Aorta (tissue), 5 donors: ENCODE data around the gene AVPR2. TPM values are rescaled to one million over a fixed set of nuclear protein-coding genes. Genes with fewer than 3 reads are reported as not detected.

Source experiments
- ATAC-seq: fragments of 200-7000 bp; cut with Tn5 transposase; one replicate; pipeline ENCODE4 v1.9.1; 2022; ENCODE audit warnings: moderate library complexity; ENCODE audit not compliant: low FRiP score
- DNase-seq, 2 donors: peaks; one replicate each; pipeline ENCODE4 v3.0.0-alpha.2; 2020
- H3K27ac ChIP-seq, 2 donors: one replicate each; pipeline ENCODE4 v1.5.1; 2013; ENCODE audit warnings: low read length in 2 of 2, mild to moderate bottlenecking in 2 of 2, moderate library complexity in 2 of 2, control low read depth in 1 of 2, inconsistent platforms in 1 of 2, low read depth in 1 of 2
- H3K27me3 ChIP-seq, 2 donors: one replicate each; pipeline ENCODE4 v1.6.1; 2013; ENCODE audit warnings: control low read depth in 1 of 2, low read length in 1 of 2, mild to moderate bottlenecking in 1 of 2, moderate library complexity in 1 of 2; ENCODE audit not compliant: insufficient read depth in 2 of 2, control insufficient read depth in 1 of 2
- H3K36me3 ChIP-seq, 2 donors: one replicate each; pipeline ENCODE4 v1.6.1; 2013; ENCODE audit warnings: control low read depth in 1 of 2, low read length in 1 of 2, mild to moderate bottlenecking in 1 of 2; ENCODE audit not compliant: insufficient read depth in 2 of 2, control insufficient read depth in 1 of 2
- H3K4me1 ChIP-seq, 2 donors: one replicate each; pipeline ENCODE4 v1.6.1; 2013; ENCODE audit warnings: low read length in 2 of 2, control low read depth in 1 of 2, mild to moderate bottlenecking in 1 of 2, moderate library complexity in 1 of 2; ENCODE audit not compliant: insufficient read depth in 2 of 2, control insufficient read depth in 1 of 2
- H3K4me3 ChIP-seq, 2 donors: one replicate each; pipeline ENCODE4 v1.5.1; 2013; ENCODE audit warnings: low read length in 2 of 2, control low read depth in 1 of 2, mild to moderate bottlenecking in 1 of 2
- H3K9me3 ChIP-seq: one replicate; pipeline ENCODE4 v1.6.1; 2013; ENCODE audit warnings: mild to moderate bottlenecking, low read length; ENCODE audit not compliant: control insufficient read depth
- WGBS, 2 donors: extraction: QIAGEN DNeasy Blood & Tissue Kit; methylation state at CpG; one replicate each; pipeline ENCODE4 v1.1.7; 2013; 5-methylcytosine and 5-hydroxymethylcytosine counted together
- intact Hi-C, 2 donors: fragments of 100-400 bp; cut with DNase I; formaldehyde crosslinking; loops; one replicate each; pipeline versions ENCODE4 v1.14.2 to v1.15.0; 2022
- polyA plus RNA-seq, 2 donors: library from polyadenylated mRNA; stranded (reverse); fragments of 200-250 nt; gene quantifications; one replicate each; pipeline ENCODE4 v1.2.3, GENCODE V29; 2013
- total RNA-seq, 2 donors: library from RNA; stranded (reverse); fragmentation: NEBNext Ultra II Directional; extraction: Animal tissue kit (Norgen Biotek cat#: 25700); gene quantifications; one replicate each; pipeline ENCODE4 v1.2.1, GENCODE V29; 2021
- donor health status: healthy with polysubstance abuse.
- donor health status: Bipolar disorder and iron deficiency.
- donor health status: DM: no; HTN: no; CAD: no.
- donor health status: DM: no; HTN: no; CAD: no.
- donor health status: DM: yes; HTN: yes; CAD: no.

AVPR2 gene
- total and polyA plus RNA-seq, 4 donors, result 0.23 to 4.6 (median 3.0) TPM; not detected in 1

DNA sequence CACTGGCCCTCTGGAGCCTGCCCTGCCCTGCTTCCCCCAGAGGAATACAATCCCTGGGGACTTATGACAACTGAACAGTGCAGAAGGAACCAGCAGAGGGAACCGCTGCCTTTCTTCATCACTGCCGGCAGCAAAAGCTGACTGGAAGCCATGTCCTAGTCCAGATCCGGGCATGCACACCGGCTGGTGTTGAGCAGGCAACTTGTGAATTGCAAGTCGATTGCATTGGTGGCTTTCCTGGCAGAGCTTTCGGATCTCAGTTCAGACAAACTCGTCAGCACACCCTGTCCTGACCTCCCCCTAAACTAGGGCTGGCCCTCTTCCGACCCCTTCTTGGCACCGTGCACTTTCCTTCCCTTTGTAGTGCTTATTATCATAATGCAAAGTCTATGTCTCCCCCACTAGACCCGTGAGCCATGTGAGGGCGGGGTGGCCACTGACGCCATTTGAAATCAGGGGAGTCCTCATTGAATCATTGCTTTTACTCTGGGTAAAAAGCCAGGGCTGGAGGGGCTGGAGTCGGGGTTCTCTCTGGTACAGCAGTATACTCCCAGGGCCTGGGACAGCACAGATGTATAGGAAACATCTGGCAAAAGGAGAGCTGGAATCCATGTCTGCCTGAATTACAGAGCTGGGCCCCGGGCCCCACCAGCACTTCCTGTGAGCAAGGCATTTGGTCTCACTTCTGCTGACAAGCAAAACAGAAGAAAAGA lies 19.8 kb downstream of the AVPR2 start:
- H3K4me3 ChIP-seq, result no peak overlapping the region

DNA sequence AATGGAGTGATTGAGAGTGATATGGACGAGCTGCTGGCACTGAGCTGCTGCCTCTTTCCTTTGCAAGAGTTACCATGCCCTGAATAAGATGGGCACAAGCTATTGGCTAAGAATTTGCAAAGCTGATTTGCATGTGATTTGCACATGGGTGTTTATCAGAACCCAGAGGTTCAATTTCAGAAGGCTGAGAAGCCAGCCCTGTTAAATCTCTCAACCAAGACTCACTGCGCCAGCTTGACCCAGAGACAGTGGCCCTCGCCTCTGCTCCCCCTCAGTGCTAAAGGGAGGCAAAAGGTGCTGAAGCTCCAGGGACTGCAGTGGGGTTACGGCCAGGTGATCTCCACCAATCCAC lies 20.9 kb downstream of the AVPR2 start:
- 78 to 85% methylated on average over 4 of the region's 4 CpGs for WGBS, 2 donors
- DNase-seq (no peak), ATAC-seq (no peak)
- no peaks in the 10 kb centered on the region for H3K9me3 ChIP-seq
- no peaks in the 10 kb centered on the region for H3K36me3 ChIP-seq
- H3K4me1 ChIP-seq, result no peaks in the 10 kb centered on the region
- H3K27ac ChIP-seq, result no peak overlapping the region
- H3K4me3 ChIP-seq, result no peak overlapping the region
- intact Hi-C loops, result no loop called here
- no peaks in the 10 kb centered on the region for H3K27me3 ChIP-seq

More for the DNA sequence above, 19.8 kb downstream of the AVPR2 start:
- no peaks in the 10 kb centered on the region for H3K9me3 ChIP-seq
- no peaks in the 10 kb centered on the region for H3K27me3 ChIP-seq
- H3K4me1 ChIP-seq, result no peaks in the 10 kb centered on the region
- H3K27ac ChIP-seq, result no peak overlapping the region
- WGBS, 2 donors, result 36 to 46% methylated on average over 14 of the region's 14 CpGs
- ATAC-seq (no peak), DNase-seq (no peak)
- no peaks in the 10 kb centered on the region for H3K36me3 ChIP-seq
- intact Hi-C loops, result no loop called here

DNA sequence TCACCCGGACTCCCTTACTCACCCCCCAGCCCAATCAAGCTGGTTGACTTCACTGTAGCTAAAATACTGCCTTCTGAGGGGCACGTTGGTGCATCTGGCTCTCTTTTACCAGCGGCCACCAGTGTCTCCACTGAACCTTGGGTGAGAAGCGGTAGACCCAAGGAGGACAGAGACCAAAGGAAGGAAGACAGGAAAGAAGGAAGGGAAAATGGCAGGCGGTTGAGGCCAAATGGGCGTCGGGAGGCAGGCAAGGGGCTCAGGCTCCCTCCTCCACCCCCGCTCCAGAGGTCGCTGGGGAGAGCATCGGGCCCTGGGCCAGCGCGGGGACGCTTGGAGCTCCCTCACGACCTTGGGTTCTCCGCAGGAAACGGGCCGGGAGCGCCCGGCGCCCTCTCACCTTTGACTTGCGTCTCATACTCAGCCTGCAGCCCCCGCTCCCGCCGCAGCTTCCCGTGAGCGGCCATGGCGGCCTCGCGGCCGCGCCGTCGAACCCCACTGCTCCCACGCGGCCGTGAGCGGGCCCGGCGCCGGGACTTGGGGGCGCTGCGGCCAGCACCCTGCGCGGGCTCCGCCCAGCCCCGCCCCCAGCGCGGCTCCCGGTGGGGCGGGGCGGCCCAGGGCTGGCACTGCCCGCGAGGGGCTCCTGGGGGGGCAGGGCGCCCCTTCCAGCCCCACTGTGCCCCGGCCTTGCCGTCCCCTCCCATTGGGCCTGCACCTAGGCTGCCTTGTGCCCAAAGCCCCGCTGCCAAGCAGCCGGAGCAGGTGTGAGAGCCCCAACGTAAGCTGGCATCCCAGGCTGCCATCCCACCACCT lies 21.5 kb downstream of the AVPR2 start, which contains the start of gene ARHGAP4:
TSS of gene ARHGAP4 (minus strand) at position 526 of the 813 bp plus-strand sequence. CDS start at position 464, 62 bp downstream.
- Histone ChIP-seq H3K27me3 (no peaks in the 10 kb centered on the region), H3K4me1 (no peaks in the 10 kb centered on the region), H3K27ac (peak within 1 kb of the TSS in 1 of 2 donors; percentile 2), H3K9me3 (no peaks in the 10 kb centered on the region), H3K36me3 (no peaks in the 10 kb centered on the region), H3K4me3 (no peak within 1 kb of the TSS)
- intact Hi-C loops, result no loop called here
- no peak for ATAC-seq
- no peak for DNase-seq
- WGBS, 2 donors, result 22 to 38% methylated on average over 36 to 59 of the region's 59 CpGs

DNA sequence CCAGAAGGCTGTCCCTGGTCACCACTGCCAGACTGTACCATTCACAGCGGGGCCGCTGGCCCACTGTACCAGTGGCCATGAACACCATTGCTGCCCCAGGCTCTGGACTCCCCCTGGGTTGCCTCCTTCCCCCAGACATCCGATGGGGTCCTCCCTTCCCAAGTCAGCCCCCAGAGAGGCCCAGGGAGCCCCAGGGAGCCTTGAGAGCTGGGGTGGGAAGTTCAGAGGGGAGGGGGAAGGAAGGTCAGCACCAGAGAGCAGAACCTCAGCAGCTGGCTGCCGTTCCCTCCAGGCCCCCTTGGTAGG lies 22.0 kb downstream of the AVPR2 start:
- Histone ChIP-seq H3K36me3 (no peaks in the 10 kb centered on the region), H3K4me1 (no peaks in the 10 kb centered on the region), H3K27me3 (no peaks in the 10 kb centered on the region), H3K9me3 (no peaks in the 10 kb centered on the region), H3K27ac (no peak overlapping the region), H3K4me3 (no peak overlapping the region)
- DNase-seq, result no peak
- 38 to 46% methylated on average over 4 of the region's 4 CpGs for WGBS, 2 donors
- intact Hi-C loops, result no loop called here
- no peak for ATAC-seq

DNA sequence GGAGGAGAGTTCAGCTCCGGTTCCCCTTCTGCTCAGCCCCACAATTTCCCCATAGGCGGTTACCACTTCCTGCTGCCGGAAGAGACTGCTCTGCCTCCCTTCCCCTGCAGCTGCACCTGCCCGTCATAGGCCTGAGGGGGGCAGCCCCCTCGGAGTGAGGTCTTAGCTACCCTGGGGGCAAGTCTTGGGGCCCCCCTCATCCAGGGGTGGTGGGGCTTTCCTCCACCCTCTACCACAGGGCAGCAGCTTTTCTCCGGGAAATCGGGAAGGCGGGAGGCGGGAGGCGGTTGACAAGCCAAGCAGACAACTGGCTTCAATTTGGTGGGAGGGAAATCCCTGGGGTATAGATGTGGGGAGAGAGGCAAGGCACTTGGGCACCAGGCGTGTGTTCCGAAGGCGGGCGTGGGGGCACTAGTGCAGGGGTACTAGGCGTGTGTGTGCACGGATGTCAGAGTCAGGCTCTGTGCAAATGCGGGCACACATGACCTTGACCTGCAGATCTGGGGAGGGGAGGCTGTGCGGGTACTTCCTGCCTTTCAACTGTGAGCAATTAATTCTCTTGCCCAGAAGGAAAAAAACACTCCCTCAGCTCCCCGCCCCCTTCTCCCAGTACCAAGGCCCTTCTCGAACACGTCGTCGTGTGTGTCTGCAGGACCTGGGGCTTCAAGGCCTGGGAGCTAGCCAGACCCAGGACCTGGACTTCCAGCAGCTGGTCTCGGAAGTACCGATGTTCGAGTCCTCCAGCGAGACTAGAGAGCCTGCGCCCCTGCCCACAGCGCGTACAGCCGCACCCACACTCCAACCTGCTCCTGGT lies 22.6 kb downstream of the AVPR2 start:
- Histone ChIP-seq H3K36me3 (no peaks in the 10 kb centered on the region), H3K27ac (peak overlapping the region in 1 of 2 donors; percentile 88), H3K4me3 (peak overlapping the region in 1 of 2 donors; percentile 43), H3K27me3 (no peaks in the 10 kb centered on the region), H3K4me1 (no peaks in the 10 kb centered on the region), H3K9me3 (no peaks in the 10 kb centered on the region)
- peak in 1 of 2 donors; percentile 85 for DNase-seq
- intact Hi-C loops, result no loop called here
- peak; percentile 3 for ATAC-seq
- 5 to 31% methylated on average over 29 to 31 of the region's 31 CpGs for WGBS, 2 donors

DNA sequence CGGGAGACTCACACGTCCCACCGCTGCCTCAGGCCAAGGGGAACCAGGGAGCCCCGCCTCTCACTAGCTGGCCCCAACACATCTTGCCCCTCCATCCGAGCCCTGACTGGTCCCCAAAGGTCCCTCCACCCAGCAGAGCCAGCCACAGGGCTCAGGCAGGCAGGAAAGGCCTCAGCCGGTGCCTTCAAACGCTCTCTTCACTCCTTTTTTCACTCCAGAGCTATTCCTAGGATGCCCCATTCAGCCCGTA lies 23.1 kb downstream of the AVPR2 start:
- intact Hi-C loops, result no loop called here
- WGBS, 2 donors, result 0 to 8% methylated on average over 7 to 8 of the region's 8 CpGs
- no peaks in the 10 kb centered on the region for H3K9me3 ChIP-seq
- DNase-seq (no peak), ATAC-seq (no peak)
- H3K27ac ChIP-seq, result peak overlapping the region in 1 of 2 donors; percentile 88
- peak overlapping the region; percentile 31 to 43 for H3K4me3 ChIP-seq
- no peaks in the 10 kb centered on the region for H3K27me3 ChIP-seq
- no peaks in the 10 kb centered on the region for H3K4me1 ChIP-seq
- H3K36me3 ChIP-seq, result no peaks in the 10 kb centered on the region

DNA sequence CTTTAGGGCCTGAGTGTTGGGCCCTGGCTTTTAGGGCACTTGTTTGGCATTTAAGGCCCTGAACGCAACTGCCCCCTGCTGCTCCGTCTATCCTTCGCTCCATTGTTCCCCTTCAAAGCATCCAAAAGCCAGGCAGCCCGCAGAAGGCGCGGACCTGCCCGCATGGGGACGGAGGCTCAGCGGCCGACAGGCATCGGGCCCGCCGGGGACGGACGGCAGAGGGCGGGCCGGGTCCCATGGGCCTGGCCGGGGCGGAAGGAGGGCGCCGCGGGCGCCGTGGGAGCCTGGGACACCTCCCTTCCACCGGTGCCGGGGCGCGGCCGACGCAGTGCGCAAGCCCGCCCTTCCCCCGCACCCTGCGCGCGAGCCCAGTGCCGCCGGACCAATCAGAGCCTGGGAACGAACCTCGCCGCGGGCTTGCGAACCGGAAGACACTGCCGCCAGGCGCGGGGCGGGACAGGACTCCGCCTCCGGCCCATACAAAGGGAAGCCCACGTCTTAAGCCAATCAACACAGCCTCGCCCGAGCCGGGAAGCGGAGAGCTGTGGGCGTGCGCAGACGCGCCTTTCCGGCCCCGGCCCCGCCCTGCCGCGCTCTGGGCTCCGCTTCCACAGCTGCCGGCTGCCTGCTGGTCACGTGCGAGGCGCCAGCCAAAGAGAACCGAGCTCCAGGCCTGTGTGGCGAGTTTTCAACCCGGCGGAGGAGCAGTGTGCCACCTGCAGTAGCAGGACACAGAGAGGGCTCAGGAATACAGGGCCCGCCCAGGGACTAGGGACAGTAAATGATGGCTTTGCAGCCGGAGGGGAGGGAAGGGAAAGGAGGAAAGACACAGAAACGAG lies 23.7 kb downstream of the AVPR2 start:
- intact Hi-C loops, result loop anchor here in 1 of 2 donors (2.0 kb wide), 1 partner anchor 45 kb away; the partner anchor contains the start of gene TMEM187
- Histone ChIP-seq H3K4me3 (peak overlapping the region; percentile 31 to 43), H3K27me3 (no peaks in the 10 kb centered on the region), H3K9me3 (no peaks in the 10 kb centered on the region), H3K4me1 (no peaks in the 10 kb centered on the region), H3K36me3 (no peaks in the 10 kb centered on the region), H3K27ac (peak overlapping the region in 1 of 2 donors; percentile 88)
- ATAC-seq (peak; percentile 95), DNase-seq (peak; percentile 98 to 99)
- 0 to 10% methylated on average over 75 to 76 of the region's 76 CpGs for WGBS, 2 donors

DNA sequence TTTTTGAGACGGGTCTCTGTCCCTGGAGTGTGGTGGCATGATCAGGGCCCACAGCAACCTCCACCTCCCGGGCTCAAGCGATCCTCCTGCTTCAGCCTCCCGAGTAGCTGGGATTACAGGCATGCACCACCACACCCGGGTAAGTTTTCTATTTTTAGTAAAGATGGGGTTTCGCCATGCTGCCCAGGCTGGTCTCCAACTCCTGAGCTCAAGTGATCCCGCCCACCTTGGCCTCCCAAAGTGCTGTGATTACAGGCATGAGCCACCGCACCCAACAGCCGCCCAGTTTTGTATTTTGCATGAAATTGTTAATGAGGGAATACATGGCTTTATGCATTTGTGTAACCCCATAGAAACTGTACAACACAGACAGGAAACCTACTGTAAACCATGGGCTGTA lies 24.4 kb downstream of the AVPR2 start:
- Histone ChIP-seq H3K4me3 (no peak overlapping the region), H3K27me3 (no peaks in the 10 kb centered on the region), H3K9me3 (no peaks in the 10 kb centered on the region), H3K4me1 (no peaks in the 10 kb centered on the region), H3K36me3 (no peaks in the 10 kb centered on the region), H3K27ac (no peak overlapping the region)
- intact Hi-C loops, result loop anchor here in 1 of 2 donors (2.0 kb wide), 1 partner anchor 44 kb away; the partner anchor contains the start of gene TMEM187
- WGBS, 2 donors, result 46 to 50% methylated on average over 9 of the region's 9 CpGs
- no peak for DNase-seq
- no peak for ATAC-seq
